ENCODE data around the gene NELFE.
"Not testable (repeated sequence)": the region's sequence is repeated elsewhere in the genome, so short reads cannot be mapped to it uniquely, and the experiment has no call there.

NELFE gene

GRCh38 chr6:31943742-31944141 lies 15.0 kb downstream of the NELFE start:
- TF ChIP-seq CTCF (IDR thresholded peaks at IDR 0.05; ENCODE audit: low read depth, low read length), result no peak
- Histone ChIP-seq H3K27me3 (ENCODE audit: insufficient read depth, low read depth, severe bottlenecking) (no peaks in the 10 kb centered on the region), H3K27ac (no peak overlapping the region), H3K4me3 (ENCODE audit: low read depth, low read length) (no peak overlapping the region), H3K9me3 (ENCODE audit: severe bottlenecking) (no peaks in the 10 kb centered on the region), H3K36me3 (no peaks in the 10 kb centered on the region)
- no peak for DNase-seq

- Histone ChIP-seq H3K9me3 (ENCODE audit: severe bottlenecking) (no peaks in the 10 kb centered on the region), H3K36me3 (no peaks in the 10 kb centered on the region), H3K27me3 (ENCODE audit: insufficient read depth, low read depth, severe bottlenecking) (no peaks in the 10 kb centered on the region), H3K27ac (no peak overlapping the region), H3K4me3 (ENCODE audit: low read depth, low read length) (no peak overlapping the region)
- TF ChIP-seq CTCF (IDR thresholded peaks at IDR 0.05; ENCODE audit: low read depth, low read length), result no peak
- DNase-seq, result no peak
Measured at GRCh38 chr6:31940256-31940664, 18.5 kb downstream of the NELFE start.

GRCh38 chr6:31935823-31936222 lies 22.9 kb downstream of the NELFE start:
- Histone ChIP-seq H3K27ac (no peak overlapping the region), H3K36me3 (no peaks in the 10 kb centered on the region), H3K4me3 (ENCODE audit: low read depth, low read length) (no peak overlapping the region), H3K9me3 (ENCODE audit: severe bottlenecking) (peaks cover 3% of the 10 kb centered on the region), H3K27me3 (ENCODE audit: insufficient read depth, low read depth, severe bottlenecking) (no peaks in the 10 kb centered on the region)
- no peak for TF ChIP-seq CTCF (IDR thresholded peaks at IDR 0.05; ENCODE audit: low read depth, low read length)
- DNase-seq, result no peak

- Histone ChIP-seq H3K27ac (no peak overlapping the region), H3K9me3 (ENCODE audit: severe bottlenecking) (peaks cover 3% of the 10 kb centered on the region), H3K4me3 (ENCODE audit: low read depth, low read length) (no peak overlapping the region), H3K36me3 (no peaks in the 10 kb centered on the region), H3K27me3 (ENCODE audit: insufficient read depth, low read depth, severe bottlenecking) (no peaks in the 10 kb centered on the region)
- DNase-seq, result no peak
- no peak for TF ChIP-seq CTCF (IDR thresholded peaks at IDR 0.05; ENCODE audit: low read depth, low read length)
Measured at GRCh38 chr6:31935021-31935420, 23.8 kb downstream of the NELFE start.

GRCh38 chr6:31933537-31933936 lies 25.2 kb downstream of the NELFE start:
- no peak for DNase-seq
- Histone ChIP-seq H3K9me3 (ENCODE audit: severe bottlenecking) (peaks cover 3% of the 10 kb centered on the region), H3K27ac (no peak overlapping the region), H3K4me3 (ENCODE audit: low read depth, low read length) (no peak overlapping the region), H3K27me3 (ENCODE audit: insufficient read depth, low read depth, severe bottlenecking) (no peaks in the 10 kb centered on the region), H3K36me3 (no peaks in the 10 kb centered on the region)
- no peak for TF ChIP-seq CTCF (IDR thresholded peaks at IDR 0.05; ENCODE audit: low read depth, low read length)

GRCh38 chr6:31932137-31932536 lies 26.6 kb downstream of the NELFE start:
- not testable (repeated sequence) for H3K36me3 ChIP-seq

More at GRCh38 chr6:31932137-31932536, 26.6 kb downstream of the NELFE start:
- not testable (repeated sequence) for H3K27ac ChIP-seq; H3K4me3 ChIP-seq (ENCODE audit: low read depth, low read length); H3K27me3 ChIP-seq (ENCODE audit: insufficient read depth, low read depth, severe bottlenecking); H3K9me3 ChIP-seq (ENCODE audit: severe bottlenecking); DNase-seq

Measured in WERI-Rb-1 (cell line).